ENCODE results near the gene CSTF3. TPM values are rescaled to one million over a fixed set of nuclear protein-coding genes. Genes with fewer than 3 reads are reported as not detected.

The CSTF3 gene
- total RNA-seq, 1 donor from 2014 or later = 16.6 TPM

DNA sequence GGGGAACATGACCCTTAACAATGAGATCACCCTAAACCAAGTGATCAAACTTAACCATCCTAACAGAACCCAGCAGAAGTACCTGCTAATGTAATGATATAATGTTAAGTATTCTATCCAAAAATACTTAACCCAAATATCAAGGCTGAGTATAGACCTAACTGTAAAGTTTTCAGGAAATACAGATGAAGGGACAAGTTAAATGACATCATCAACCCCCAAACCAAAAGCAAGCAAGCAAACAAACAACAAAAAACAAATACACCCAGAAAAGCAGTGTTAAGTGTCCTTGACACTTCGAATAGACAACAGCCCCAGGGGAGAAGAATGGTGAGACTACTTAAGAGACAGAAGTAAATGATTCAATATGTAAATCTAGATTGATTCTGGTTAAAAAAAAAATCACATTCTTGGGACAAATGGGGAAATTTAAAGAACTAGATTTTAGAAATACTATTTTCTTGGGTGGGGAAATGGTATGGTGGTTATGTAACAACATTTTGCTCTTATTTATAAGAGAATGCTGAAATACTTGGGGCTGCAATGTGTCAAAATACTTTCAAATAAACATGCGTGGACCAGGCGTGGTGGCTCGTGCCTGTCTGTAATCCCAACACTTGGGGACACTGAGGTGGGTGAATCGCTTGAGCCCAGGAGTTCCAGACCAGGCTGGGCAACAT, 2.5 kb downstream of the CSTF3 start:
- Histone ChIP-seq H3K4me3 (ENCODE audit: low read depth, low read length) (no peak overlapping the region), H3K27me3 (ENCODE audit: control insufficient read depth, insufficient read depth, low read length) (no peaks in the 10 kb centered on the region), H3K36me3 (ENCODE audit: control insufficient read depth, insufficient read depth, low read length) (no peaks in the 10 kb centered on the region)
- FAIRE-seq = no peak
- DNase-seq (ENCODE audit: low read depth) = no peak
- TF ChIP-seq, protein P1, sequence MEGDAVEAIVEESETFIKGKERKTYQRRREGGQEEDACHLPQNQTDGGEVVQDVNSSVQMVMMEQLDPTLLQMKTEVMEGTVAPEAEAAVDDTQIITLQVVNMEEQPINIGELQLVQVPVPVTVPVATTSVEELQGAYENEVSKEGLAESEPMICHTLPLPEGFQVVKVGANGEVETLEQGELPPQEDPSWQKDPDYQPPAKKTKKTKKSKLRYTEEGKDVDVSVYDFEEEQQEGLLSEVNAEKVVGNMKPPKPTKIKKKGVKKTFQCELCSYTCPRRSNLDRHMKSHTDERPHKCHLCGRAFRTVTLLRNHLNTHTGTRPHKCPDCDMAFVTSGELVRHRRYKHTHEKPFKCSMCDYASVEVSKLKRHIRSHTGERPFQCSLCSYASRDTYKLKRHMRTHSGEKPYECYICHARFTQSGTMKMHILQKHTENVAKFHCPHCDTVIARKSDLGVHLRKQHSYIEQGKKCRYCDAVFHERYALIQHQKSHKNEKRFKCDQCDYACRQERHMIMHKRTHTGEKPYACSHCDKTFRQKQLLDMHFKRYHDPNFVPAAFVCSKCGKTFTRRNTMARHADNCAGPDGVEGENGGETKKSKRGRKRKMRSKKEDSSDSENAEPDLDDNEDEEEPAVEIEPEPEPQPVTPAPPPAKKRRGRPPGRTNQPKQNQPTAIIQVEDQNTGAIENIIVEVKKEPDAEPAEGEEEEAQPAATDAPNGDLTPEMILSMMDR (IDR thresholded peaks at IDR 0.05; ENCODE audit: insufficient read depth, low read length, severe bottlenecking) = no peak

- Histone ChIP-seq H3K4me3 (ENCODE audit: low read depth, low read length) (no peak overlapping the region), H3K27me3 (ENCODE audit: control insufficient read depth, insufficient read depth, low read length) (no peaks in the 10 kb centered on the region), H3K36me3 (ENCODE audit: control insufficient read depth, insufficient read depth, low read length) (no peaks in the 10 kb centered on the region)
- FAIRE-seq (no peak), DNase-seq (ENCODE audit: low read depth) (no peak)
- TF ChIP-seq, protein P1 (IDR thresholded peaks at IDR 0.05; ENCODE audit: insufficient read depth, low read length, severe bottlenecking) = no peak
Observed at GRCh38 chr11:33157103-33158027, 3.9 kb downstream of the CSTF3 start.

DNA sequence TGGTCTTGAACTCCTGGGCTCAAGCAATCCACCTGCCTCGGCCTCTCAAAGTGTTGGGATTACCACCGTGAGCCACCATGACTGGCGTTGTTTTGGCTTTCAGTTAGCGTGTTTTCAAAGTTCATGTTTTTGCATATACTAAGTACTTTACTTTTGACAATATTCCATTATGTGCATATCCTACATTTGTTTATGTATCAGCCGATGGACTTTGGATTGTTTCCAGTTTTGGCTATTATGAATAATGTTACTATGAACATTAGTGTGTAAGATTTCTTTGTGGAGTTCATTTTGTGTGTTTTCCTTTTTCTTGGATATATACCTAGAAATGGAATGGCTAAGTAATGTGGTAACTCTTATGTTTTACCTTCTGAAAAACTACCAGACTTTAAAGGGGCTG, 9.9 kb downstream of the CSTF3 start:
- H3K4me3 ChIP-seq (ENCODE audit: low read depth, low read length) = no peak overlapping the region
- no peak for DNase-seq (ENCODE audit: low read depth)
- TF ChIP-seq, protein P1 (IDR thresholded peaks at IDR 0.05; ENCODE audit: insufficient read depth, low read length, severe bottlenecking) = no peak
- no peaks in the 10 kb centered on the region for H3K36me3 ChIP-seq (ENCODE audit: control insufficient read depth, insufficient read depth, low read length)
- no peak for FAIRE-seq
- no peaks in the 10 kb centered on the region for H3K27me3 ChIP-seq (ENCODE audit: control insufficient read depth, insufficient read depth, low read length)

DNA sequence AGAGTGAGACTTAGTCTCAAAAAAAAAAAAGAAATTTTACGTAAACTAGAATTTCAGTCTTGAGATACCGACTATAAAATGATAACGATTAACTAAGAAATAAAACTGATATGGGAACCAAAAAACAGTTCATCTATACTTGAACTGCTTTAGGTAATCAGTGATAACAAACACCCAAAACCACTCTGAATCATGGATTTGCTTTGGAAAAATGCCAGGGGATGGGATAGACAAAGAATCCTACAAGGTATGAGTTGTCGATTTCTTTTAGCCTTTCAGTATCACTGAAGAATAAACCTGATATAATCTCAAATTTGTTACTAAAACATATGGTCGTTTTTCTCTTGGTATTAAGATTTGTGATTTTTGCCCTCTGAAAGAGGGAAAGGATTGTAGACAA, 13.7 kb downstream of the CSTF3 start:
- DNase-seq (ENCODE audit: low read depth) (peak; percentile 74), FAIRE-seq (no peak)
- Histone ChIP-seq H3K4me3 (ENCODE audit: low read depth, low read length) (no peak overlapping the region), H3K36me3 (ENCODE audit: control insufficient read depth, insufficient read depth, low read length) (peaks cover 2% of the 10 kb centered on the region), H3K27me3 (ENCODE audit: control insufficient read depth, insufficient read depth, low read length) (no peaks in the 10 kb centered on the region)
- TF ChIP-seq, protein P1 (IDR thresholded peaks at IDR 0.05; ENCODE audit: insufficient read depth, low read length, severe bottlenecking) = no peak

- Histone ChIP-seq H3K36me3 (ENCODE audit: control insufficient read depth, insufficient read depth, low read length) (peaks cover 3% of the 10 kb centered on the region), H3K4me3 (ENCODE audit: low read depth, low read length) (no peak overlapping the region), H3K27me3 (ENCODE audit: control insufficient read depth, insufficient read depth, low read length) (no peaks in the 10 kb centered on the region)
- FAIRE-seq = no peak
- TF ChIP-seq, protein P1 (IDR thresholded peaks at IDR 0.05; ENCODE audit: insufficient read depth, low read length, severe bottlenecking) = no peak
- DNase-seq (ENCODE audit: low read depth) = no peak
Observed at GRCh38 chr11:33135768-33136443, 25.4 kb downstream of the CSTF3 start.
